ENCODE results near the gene LYL1. TPM values are rescaled to one million over a fixed set of nuclear protein-coding genes. Genes with fewer than 3 reads are reported as not detected.

The LYL1 gene
- polyA plus RNA-seq, 4 donors = 4.6 to 7.4 (median 4.7) TPM

DNA sequence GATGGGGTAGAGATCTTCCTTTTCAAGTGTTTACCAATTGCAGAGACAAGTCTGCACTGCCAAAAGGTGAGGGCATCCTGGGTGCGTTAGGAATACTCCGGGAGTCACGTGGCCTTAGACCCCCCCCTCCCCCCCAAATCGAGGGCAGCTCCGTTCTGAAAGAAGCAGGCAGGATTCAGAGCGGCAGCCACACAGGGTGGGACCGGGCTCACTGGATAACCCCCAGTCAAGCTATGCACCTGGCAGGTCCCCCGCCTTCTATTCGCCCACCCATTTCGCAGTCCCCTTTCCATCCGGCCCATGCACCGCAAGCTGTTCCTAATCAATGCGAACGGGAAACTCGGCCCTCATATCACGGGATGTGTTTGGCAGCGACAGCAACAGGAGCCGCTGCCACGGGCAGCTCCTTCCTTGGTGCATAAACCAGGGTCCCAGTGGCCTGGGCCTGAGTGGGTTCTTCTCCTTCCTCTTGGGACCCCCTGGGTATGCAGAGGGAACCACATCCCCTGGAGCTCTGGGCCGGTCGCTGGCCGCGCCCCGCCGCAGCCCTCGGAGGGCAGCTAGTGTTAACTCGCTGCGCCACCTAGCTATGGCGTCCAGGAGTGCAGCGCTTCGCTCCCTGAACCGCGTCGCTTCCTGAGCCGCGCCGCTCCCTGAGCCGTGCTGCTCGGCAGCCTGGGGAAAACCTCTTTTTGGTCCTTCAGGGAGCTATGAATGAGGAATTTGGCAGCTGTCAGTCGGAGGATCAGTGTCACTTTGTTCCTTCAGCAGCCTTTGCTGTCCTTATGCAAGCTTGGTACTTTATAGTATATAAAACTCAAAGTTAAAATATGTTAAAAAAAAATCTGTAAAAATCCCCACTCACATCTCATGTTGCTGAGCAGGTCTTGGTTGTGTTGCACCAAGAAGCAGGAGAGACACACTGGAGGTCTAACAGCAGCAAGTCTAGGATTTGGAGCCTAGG is 41.4 kb downstream of the LYL1 start:
- peak in 2 of 4 donors; percentile 67 to 86 for DNase-seq (ENCODE audit: low read depth in 4 of 4, low spot score in 3 of 4)

DNA sequence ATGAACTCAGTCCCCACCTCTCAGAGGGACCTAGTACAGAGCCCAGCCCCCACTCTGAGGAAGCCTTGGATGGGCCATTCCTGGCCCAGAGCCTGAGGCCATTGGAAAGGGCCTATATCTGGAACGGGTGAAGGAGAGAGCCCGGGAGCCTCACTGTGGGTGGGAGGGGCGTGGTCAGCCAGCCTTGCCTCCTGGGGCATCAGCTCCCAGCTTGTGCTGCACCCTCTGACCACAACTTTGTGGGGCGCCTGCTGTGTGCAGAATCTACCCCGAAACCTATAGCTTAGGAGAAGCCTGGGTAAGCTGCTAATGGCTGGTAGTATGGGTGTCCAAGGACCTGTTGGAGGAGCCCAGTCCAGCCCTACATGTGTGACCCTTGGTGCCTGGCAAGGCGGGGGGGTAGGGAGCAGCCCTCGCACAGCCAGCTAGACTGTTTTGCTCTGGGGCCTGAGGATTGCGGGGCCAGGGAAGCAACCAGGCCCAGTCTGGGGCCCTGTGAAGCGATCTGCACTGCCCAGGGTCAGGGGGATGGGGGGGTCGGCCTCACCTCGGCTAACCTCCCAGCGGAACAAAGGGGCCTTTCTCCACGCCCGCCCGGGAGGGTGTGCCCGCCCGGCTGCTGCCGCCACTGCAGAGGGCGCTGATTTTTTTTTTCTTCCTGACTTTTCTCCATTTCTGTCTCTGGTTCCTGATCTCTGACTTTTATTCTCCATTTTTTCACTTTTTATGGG is 42.3 kb downstream of the LYL1 start:
- DNase-seq (ENCODE audit: low read depth in 4 of 4, low spot score in 3 of 4) = no peak

DNA sequence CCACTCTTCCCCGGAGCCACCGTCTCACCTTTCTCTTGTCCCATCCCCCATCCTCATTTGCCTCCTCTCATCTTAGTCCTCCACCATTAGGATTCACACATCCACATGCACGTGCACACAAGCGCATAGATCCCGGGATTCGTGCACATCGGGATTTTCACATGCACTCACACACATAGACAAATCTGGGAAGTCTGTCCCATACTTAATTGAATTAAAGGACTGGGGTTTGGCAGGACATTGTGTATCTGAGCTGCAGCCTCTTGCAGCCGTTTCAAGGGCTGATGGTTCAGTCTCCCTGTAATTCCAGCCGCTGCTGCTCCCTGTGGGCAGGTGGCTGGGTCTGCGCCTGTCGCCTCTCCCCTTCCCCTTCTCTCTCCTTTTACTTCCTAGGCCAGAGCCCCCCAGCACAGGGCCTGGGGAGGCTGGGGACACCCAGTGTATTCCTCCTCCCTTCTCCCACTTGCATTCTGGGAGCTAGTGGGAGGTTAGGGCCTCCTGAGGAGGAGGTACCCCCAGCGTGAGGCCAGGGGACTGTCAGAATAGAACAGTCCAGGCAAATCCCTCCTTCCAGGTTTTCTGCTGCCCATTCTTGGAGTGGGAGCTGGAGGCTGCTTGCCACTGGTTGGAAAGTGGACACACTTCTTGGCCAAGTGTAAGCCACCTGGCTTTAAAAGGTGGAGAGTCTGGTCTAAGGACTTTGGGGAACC is 43.6 kb downstream of the LYL1 start:
- DNase-seq (ENCODE audit: low read depth in 4 of 4, low spot score in 3 of 4) = no peak

DNA sequence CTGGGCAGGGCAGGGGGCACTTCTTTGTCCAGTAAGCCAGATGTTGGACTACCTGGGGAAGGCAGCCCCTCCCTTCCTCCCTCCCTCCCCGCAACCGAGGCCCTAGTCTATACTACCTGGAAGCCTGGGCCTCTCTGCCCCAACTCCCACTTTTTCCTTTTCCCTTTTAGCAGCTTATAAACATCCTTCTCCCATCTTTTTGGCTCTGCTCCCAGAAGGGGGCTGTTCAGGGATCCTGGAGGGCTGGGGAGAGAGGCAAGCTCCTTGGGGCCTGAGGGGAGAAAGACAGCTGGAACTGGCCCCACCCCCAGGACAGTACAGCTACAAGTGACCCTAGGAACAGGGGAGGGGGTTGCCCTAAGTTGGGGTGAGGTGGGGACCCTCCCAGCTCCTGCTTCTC is 44.9 kb downstream of the LYL1 start:
- no peak for DNase-seq (ENCODE audit: low read depth in 4 of 4, low spot score in 3 of 4)

DNA sequence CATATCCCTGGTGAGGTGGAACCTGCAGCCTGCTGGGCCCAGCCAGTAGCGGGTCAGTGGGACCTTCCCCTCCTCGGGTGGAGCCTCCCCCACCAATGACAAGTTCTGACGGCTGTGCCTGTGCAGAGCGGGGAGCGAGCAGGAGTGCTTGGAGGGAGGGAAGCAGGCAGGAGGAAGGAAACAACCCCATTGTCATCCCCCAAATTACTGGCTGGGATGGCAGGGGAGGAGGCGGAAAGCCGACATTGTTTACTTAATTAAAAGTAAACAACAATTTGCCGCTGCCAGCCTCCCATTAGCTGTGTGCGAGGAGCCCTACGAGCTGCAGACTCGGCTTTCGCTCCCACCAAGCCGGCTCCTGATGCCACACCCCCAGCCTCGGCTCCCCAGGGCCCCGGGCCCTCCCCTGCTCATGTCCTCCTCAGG is 45.5 kb downstream of the LYL1 start:
- no peak for DNase-seq (ENCODE audit: low read depth in 4 of 4, low spot score in 3 of 4)

DNA sequence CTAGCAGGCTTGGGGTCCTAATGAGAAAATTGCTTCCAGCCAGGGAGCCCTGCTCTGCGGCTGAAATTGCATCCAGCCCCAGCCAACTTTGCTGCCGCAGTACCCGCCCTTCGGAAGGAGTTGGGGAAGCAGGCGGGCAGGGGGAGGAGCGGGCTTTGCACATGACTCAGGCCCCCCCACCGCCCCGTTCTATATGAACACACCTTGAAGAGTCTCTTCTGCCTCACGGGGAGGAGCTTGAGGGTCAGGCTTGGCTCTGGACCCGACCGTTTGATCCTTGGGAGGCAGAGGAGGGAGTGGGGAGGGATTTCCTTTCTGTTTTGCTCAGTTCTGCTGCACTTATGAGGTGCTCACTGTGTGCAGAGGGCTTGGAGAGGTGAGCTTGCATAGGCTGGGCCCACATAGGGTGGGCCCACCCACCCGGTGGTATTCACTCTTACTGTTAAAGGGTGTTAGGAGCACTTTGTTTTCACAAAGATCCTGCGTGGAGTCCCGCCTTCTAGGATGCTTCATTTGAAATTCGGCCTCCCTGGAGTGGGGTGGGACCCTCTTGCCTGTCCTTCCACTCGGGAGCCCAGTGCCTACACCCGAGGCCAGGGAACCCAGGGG is 46.5 kb downstream of the LYL1 start:
- no peak for DNase-seq (ENCODE audit: low read depth in 4 of 4, low spot score in 3 of 4)

DNA sequence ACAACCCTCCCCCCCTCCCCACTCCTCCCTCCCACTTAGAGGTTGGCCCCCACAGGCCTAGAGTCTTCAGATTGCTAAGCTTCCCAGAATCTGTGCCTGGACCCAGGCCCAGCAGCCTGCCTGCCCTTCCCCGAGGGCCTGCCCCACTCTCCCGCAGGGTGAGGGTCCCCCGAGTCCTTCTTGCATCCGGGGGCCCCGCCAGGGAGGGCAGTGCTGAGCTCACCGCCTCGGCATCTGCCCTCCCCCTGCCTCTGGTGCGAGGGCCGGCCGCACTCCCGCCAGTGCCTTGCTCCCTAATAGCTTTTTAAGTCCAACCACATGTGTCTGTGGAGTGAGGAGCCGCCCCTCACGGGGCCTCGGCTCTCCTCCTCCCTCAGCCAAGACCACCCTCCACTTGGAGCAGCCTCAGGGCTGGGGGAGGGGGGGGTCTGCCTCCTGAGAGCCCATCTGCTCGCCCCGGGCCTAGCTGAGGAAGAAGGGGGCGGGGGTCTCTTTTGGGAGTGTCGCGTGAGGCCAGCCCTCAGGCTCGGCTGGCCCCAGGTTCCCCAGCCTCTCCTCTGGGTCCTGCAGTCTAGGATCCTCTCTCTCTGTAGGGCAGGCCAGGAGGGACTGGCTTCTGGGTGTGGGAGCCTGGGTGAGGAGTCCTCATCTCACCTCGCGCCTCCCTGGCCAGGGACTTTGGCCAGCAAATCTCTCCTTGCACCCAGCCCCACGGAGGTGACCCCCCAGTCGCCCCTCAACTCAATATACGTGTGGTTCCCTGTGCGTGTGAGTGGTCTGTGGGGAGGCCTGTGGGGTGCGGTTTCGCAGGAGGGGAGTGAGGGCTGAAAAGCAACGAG is 47.2 kb downstream of the LYL1 start:
- peak in 1 of 4 donors; percentile 53 for DNase-seq (ENCODE audit: low read depth in 4 of 4, low spot score in 3 of 4)

DNA sequence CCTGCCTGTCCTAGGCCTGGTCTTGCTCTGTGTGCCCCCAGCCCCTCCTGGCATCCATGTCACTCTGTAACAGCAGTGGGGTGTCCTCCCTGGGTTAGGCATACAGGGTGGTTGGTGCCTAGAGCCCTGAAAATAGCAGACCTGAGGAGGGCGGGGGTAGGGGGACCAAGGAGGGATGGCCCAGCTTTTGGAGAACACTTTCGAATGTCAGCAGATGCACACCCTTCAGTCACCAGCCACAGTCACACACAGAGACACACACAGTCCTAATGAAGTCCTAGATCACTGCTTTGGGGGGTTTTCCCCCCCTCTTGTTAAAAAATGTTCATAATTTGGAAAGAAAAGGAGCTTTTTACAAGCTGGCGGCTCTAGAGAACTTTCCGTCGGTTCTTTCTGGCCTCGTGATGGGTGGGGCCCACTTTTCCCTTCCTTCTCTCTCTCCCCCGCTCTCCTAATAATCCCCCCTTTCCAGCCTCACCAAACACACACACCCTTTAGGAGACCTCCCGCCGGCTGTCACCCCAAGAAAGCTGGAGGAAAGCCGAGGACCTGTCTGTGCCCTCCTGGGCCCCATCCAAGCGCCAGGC is 47.9 kb downstream of the LYL1 start:
- DNase-seq (ENCODE audit: low read depth in 4 of 4, low spot score in 3 of 4) = no peak

DNA sequence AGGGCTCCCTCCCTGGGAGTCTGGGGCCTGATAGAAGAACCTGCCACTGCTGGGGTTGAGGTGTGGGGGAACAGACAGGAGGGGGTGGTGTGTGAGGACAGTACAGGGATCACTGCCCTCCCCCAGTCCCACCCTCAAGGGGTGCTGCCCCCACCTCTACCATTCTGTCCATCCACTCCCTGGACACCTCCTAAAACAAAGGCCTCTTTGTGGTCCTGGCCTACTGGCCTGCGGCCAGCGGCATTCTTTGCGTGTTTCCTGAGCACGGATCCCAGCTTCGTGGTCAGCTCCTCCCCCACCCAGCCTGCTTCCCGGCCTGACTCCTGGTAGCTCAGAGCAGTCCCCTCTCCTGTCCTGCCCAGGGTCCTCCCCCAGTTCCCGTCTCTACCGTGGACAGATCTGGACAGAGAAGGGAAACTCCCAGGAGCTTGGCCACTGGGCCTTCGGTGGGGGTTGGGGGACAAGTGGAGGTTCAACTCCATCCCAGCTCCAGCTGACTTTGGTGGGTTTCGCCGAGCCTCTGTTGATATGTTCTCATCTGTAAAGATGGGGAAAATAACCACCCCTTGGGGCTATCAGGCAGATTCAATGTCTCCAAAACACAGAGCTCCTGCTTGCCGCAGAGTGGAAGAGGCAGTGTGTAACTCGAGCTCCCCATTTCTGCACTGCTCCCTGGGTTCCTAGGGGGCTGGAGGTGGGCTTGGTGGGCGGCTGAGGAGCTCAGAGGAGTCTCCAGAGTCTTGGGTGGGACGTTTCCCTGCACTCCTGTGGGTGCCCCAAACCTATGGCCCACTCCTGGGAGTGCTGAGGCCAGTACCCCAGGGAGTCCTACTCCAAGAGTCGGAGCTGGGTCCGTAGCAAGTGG is 48.7 kb downstream of the LYL1 start:
- peak; percentile 71 to 80 (median 76) for DNase-seq (ENCODE audit: low read depth in 4 of 4, low spot score in 3 of 4)

DNA sequence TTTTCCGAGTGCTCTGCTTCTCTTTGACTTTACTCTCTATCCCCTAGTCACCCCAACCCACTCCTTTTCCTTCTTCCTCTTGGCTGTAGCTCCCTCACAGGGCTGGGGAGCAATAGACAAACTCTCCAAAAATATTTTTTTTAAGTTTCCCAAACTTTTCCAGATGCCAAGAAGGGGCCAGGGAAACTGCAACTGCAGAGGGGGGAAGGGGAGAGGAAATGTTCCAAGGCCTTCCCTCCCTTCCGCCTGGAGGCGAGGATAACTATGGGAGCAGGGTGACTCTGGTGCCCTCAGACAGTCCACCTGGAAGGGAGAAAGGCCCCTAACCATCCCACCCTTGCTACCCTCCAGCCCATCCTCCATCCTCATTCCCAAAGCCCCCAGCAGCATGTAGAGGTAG is 49.4 kb downstream of the LYL1 start:
- no peak for DNase-seq (ENCODE audit: low read depth in 4 of 4, low spot score in 3 of 4)

DNA sequence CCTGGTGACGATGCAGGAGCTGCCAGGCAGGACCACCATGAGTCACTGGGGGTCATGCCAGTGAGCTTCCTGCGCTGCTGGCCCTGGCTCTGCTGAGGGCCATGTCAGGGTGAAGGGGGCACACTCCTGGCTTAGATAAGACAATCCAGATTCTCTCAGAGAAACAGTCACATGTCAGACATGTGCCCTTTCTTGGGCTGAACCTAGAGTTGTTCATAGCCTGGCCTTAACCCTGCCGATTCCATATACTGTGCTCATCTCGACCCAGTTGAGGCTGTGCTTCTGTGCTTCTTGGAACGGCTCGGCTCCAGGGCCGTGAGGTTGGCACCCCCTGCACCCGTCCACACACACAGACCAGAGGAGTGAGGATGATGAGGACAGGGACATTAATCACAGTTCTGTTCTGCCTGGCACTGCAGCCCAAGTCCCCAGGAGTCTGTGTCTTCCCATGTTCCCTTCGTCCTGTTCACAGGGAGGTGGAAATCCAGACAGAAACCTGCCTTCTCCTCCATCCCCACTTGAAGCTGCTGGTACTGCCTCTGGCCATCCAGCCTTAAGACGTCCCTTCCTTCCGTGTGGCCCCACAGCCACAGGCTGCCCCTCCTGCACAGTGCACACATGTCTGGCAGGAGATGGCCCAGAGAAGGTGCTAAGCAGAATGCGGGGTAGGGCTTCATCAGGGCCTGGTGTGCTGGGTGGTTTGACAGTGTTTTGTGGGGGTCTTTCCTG is 50.0 kb downstream of the LYL1 start:
- DNase-seq (ENCODE audit: low read depth in 4 of 4, low spot score in 3 of 4) = no peak

DNA sequence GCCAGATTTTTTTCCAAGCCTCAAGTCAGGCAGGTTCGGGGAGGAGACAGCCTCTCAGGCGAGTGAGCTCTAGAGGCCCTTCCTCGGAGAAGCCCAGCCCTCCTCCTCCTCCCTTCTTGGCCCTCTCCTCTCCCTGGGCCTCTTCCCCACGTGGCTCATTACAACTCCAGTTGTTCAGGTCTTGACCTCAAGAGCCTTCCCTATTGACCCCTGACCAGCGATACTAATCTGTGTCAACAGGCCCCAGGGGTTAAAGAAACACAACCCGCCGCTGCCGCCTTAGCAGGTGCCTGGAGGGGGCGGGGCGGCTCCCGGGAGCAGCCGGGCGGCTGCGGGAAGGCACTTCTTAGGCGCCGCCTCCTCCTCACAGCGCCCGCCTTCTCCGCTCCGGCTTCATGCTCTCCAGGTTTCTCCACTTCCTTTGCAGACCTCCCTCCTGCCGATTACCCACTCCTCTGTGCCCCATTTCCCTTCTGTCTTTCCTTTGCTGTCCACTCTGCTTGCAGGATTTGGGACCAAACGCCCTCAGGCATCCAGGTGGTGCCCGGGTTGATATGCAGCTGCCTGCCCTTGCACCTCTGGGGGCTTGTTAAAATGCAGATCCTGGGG is 51.0 kb downstream of the LYL1 start:
- DNase-seq (ENCODE audit: low read depth in 4 of 4, low spot score in 3 of 4) = peak in 3 of 4 donors; percentile 51 to 60 (median 53)

DNA sequence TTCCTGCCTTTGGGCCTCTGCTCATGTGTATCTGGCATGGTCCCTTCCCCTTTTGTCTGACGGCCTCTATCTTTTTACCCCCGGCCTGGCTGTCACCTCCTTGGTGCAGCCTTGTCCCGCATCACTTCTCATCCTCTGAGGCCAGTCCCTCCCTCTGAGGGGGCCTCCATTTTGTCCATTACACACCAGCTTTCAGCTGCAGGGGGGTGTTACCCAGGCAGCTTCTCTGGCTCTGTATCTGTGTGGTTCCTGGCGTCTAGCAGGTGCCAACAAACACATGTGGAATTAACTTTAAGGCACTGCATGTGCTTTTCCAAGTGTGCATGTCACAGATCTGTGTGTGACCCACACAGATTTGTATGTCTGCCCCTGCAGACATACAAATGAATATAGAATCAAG is 52.4 kb downstream of the LYL1 start:
- DNase-seq (ENCODE audit: low read depth in 4 of 4, low spot score in 3 of 4) = no peak
